Neural cell (in vitro differentiated cells): Measurements from ENCODE around the gene PRKG1. TPM values are rescaled to one million over a fixed set of nuclear protein-coding genes. Genes with fewer than 3 reads are reported as not detected.

Experiments
- H2AFZ ChIP-seq: fragments of 200-600, 300-800 bp; sonication (generic), shearing (Covaris generic); 2 replicates; pipeline ENCODE4 v1.6.0; 2014; ENCODE audit warnings: low read depth, mild to moderate bottlenecking, antibody characterized with exemption, low read length, moderate library complexity
- H3F3A ChIP-seq: fragments of 200-600 bp; shearing (Covaris generic); 2 replicates; pipeline ENCODE4 v1.6.1; 2016; ENCODE audit warnings: mild to moderate bottlenecking, moderate library complexity, mixed read lengths, antibody characterized with exemption, low read length; ENCODE audit not compliant: insufficient read depth, poor library complexity, severe bottlenecking
- H3K27ac ChIP-seq: fragments of 200-600, 300-800 bp; sonication (generic), shearing (Covaris generic); 2 replicates; pipeline ENCODE4 v1.5.1; 2014; ENCODE audit warnings: mild to moderate bottlenecking, low read length, moderate library complexity
- H3K27me3 ChIP-seq: fragments of 300-800, 200-600 bp; sonication (generic), shearing (Covaris generic); 2 replicates; pipeline ENCODE4 v1.6.0; 2014; ENCODE audit warnings: mild to moderate bottlenecking, low read depth, low read length, moderate library complexity; ENCODE audit not compliant: insufficient read depth
- H3K36me3 ChIP-seq: fragments of 300-800, 200-600 bp; sonication (generic), shearing (Covaris generic); 2 replicates; pipeline ENCODE4 v1.5.1; 2014; ENCODE audit warnings: mild to moderate bottlenecking, antibody characterized with exemption, low read length, moderate library complexity; ENCODE audit not compliant: insufficient read depth
- H3K4me2 ChIP-seq: fragments of 300-800, 200-600 bp; sonication (generic), shearing (Covaris generic); 2 replicates; pipeline ENCODE4 v1.6.0; 2014; ENCODE audit warnings: mild to moderate bottlenecking, low read length
- H3K4me3 ChIP-seq: fragments of 300-800, 200-600 bp; sonication (generic), shearing (Covaris generic); 2 replicates; pipeline ENCODE4 v1.5.1; 2014; ENCODE audit warnings: mild to moderate bottlenecking, low read length, moderate library complexity
- H3K79me2 ChIP-seq: fragments of 200-600 bp; shearing (Covaris generic); replicated peaks from 2 replicates; pipeline ENCODE4 v1.6.0; 2014; ENCODE audit warnings: mild to moderate bottlenecking, low read length, moderate library complexity; ENCODE audit not compliant: insufficient read depth
- H3K9ac ChIP-seq: fragments of 300-800, 200-600 bp; sonication (generic), shearing (Covaris generic); 2 replicates; pipeline ENCODE4 v1.6.1; 2016; ENCODE audit warnings: mild to moderate bottlenecking, low read length, mixed read lengths
- H3K9me2 ChIP-seq: fragments of 200-600 bp; shearing (Covaris generic); 2 replicates; pipeline ENCODE4 v1.6.1; 2016; ENCODE audit warnings: mild to moderate bottlenecking, low read length, mixed read lengths; ENCODE audit not compliant: insufficient read depth
- H3K9me3 ChIP-seq: fragments of 200-600, 300-800 bp; sonication (generic), shearing (Covaris generic); 2 replicates; pipeline ENCODE4 v1.6.1; 2016; ENCODE audit warnings: mild to moderate bottlenecking, mixed run types, low read length, moderate library complexity, mixed read lengths
- H4K20me1 ChIP-seq: fragments of 200-600 bp; shearing (Covaris generic); 2 replicates; pipeline ENCODE4 v1.6.1; 2016; ENCODE audit warnings: mild to moderate bottlenecking, mixed run types; ENCODE audit not compliant: insufficient read depth
- EP300 ChIP-seq: fragments of 450-650 bp; conservative IDR thresholded peaks from 2 replicates; pipeline ENCODE4 v1.6.1; 2014; ENCODE audit warnings: antibody characterized with exemption, mild to moderate bottlenecking, moderate library complexity; ENCODE audit not compliant: poor library complexity, severe bottlenecking
- EZH2 ChIP-seq: fragments of 200-600, 300-800 bp; shearing (Covaris generic), sonication (generic); IDR thresholded peaks from 2 replicates; pipeline ENCODE4 v1.6.1; 2014; ENCODE audit warnings: antibody characterized with exemption, low read length, borderline replicate concordance, mild to moderate bottlenecking; ENCODE audit not compliant: insufficient read depth, poor library complexity, severe bottlenecking
- MXI1 ChIP-seq: fragments of 450-650 bp; conservative IDR thresholded peaks from 2 replicates; pipeline ENCODE4 v1.6.1; 2014; ENCODE audit warnings: antibody characterized with exemption, mild to moderate bottlenecking; ENCODE audit not compliant: poor library complexity, severe bottlenecking
- POLR2AphosphoS5 ChIP-seq: IDR thresholded peaks from 2 replicates; pipeline ENCODE4 v1.6.1; 2012
- RAD21 ChIP-seq: fragments of 450-650 bp; conservative IDR thresholded peaks from 2 replicates; pipeline ENCODE4 v1.6.1; 2014; ENCODE audit warnings: antibody characterized with exemption, mild to moderate bottlenecking, moderate library complexity
- SMC3 ChIP-seq: fragments of 450-650 bp; conservative IDR thresholded peaks from 2 replicates; pipeline ENCODE4 v1.6.1; 2014; ENCODE audit warnings: antibody characterized with exemption, mild to moderate bottlenecking, moderate library complexity; ENCODE audit not compliant: poor library complexity
- TAF1 ChIP-seq: IDR thresholded peaks from 2 replicates; pipeline ENCODE4 v1.6.1; 2012; ENCODE audit warnings: low read depth
- polyA plus RNA-seq: library from polyadenylated mRNA; depleted of rRNA; stranded (reverse); fragments of >200 nt; gene quantifications from 2 replicates; pipeline ENCODE4 v1.2.3, GENCODE V29; 2014
- TF ChIP-seq, protein P1 (sequence below): IDR thresholded peaks from 2 replicates; pipeline ENCODE4 v1.6.1; 2012; ENCODE audit warnings: borderline replicate concordance
- TF ChIP-seq, protein P2 (sequence below): fragments of 450-650 bp; IDR thresholded peaks from 2 replicates; pipeline ENCODE4 v1.5.1; 2014; ENCODE audit warnings: antibody characterized with exemption, mild to moderate bottlenecking, moderate library complexity; ENCODE audit not compliant: poor library complexity, severe bottlenecking

Gene PRKG1
- polyA plus RNA-seq, 1 donor from 2014 or later: 2.2 TPM

DNA sequence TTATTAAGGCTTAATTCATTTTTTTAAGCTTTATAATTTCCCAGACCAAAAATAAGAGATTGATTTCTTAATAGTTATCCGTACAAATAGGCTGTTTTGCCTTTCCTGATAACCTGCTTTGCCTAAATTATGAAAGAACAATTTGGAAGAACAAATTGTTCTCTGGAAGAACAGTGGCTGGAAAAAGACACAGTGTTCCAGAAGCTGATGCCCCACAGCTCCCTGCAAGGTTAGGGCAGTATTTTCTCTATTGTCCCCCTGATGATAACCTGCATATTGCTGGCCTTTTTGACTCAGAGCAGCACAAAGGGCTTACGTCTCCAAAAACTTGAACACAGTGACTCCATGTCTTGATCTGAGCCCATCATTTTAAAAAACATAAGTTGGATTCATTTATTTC lies 473.7 kb downstream of the PRKG1 start:
- Histone ChIP-seq H2AFZ (no peak overlapping the region), H3K9ac (no peak overlapping the region), H3K4me3 (no peak overlapping the region), H3K27me3 (no peaks in the 10 kb centered on the region), H3K36me3 (no peaks in the 10 kb centered on the region), H3K9me2 (no peaks in the 10 kb centered on the region), H3K9me3 (no peaks in the 10 kb centered on the region), H3F3A (no peaks in the 10 kb centered on the region), H4K20me1 (no peaks in the 10 kb centered on the region), H3K27ac (no peak overlapping the region), H3K4me2 (no peak overlapping the region), H3K79me2 (no peaks in the 10 kb centered on the region)
- TF ChIP-seq EP300: no peak
- no peak for TF ChIP-seq RAD21
- TF ChIP-seq MXI1: no peak
- no peak for TF ChIP-seq POLR2AphosphoS5
- TF ChIP-seq, protein P1, sequence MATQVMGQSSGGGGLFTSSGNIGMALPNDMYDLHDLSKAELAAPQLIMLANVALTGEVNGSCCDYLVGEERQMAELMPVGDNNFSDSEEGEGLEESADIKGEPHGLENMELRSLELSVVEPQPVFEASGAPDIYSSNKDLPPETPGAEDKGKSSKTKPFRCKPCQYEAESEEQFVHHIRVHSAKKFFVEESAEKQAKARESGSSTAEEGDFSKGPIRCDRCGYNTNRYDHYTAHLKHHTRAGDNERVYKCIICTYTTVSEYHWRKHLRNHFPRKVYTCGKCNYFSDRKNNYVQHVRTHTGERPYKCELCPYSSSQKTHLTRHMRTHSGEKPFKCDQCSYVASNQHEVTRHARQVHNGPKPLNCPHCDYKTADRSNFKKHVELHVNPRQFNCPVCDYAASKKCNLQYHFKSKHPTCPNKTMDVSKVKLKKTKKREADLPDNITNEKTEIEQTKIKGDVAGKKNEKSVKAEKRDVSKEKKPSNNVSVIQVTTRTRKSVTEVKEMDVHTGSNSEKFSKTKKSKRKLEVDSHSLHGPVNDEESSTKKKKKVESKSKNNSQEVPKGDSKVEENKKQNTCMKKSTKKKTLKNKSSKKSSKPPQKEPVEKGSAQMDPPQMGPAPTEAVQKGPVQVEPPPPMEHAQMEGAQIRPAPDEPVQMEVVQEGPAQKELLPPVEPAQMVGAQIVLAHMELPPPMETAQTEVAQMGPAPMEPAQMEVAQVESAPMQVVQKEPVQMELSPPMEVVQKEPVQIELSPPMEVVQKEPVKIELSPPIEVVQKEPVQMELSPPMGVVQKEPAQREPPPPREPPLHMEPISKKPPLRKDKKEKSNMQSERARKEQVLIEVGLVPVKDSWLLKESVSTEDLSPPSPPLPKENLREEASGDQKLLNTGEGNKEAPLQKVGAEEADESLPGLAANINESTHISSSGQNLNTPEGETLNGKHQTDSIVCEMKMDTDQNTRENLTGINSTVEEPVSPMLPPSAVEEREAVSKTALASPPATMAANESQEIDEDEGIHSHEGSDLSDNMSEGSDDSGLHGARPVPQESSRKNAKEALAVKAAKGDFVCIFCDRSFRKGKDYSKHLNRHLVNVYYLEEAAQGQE: no peak
- no peak for TF ChIP-seq EZH2
- no peak for TF ChIP-seq TAF1
- no peak for TF ChIP-seq SMC3
- TF ChIP-seq, protein P2, sequence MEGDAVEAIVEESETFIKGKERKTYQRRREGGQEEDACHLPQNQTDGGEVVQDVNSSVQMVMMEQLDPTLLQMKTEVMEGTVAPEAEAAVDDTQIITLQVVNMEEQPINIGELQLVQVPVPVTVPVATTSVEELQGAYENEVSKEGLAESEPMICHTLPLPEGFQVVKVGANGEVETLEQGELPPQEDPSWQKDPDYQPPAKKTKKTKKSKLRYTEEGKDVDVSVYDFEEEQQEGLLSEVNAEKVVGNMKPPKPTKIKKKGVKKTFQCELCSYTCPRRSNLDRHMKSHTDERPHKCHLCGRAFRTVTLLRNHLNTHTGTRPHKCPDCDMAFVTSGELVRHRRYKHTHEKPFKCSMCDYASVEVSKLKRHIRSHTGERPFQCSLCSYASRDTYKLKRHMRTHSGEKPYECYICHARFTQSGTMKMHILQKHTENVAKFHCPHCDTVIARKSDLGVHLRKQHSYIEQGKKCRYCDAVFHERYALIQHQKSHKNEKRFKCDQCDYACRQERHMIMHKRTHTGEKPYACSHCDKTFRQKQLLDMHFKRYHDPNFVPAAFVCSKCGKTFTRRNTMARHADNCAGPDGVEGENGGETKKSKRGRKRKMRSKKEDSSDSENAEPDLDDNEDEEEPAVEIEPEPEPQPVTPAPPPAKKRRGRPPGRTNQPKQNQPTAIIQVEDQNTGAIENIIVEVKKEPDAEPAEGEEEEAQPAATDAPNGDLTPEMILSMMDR: no peak

DNA sequence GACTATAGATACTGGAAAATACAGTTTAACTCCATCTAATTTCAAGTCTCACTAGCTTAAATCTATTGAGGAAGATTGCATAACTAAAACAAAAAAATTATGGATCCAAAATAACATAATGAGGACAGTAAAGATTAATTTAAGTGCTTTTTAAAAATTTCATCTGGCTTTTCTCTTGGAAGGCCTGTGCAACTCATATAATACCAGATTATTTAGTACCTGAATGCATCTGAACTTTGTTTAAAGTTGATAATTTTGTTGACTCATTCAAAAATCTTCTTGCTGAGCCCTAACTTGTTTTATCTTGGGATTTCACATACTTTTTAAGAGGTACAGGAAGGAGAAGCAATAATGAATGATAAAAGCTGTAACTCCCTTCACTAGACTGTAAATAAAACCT lies 478.6 kb downstream of the PRKG1 start:
- H3F3A ChIP-seq: no peaks in the 10 kb centered on the region
- no peaks in the 10 kb centered on the region for H4K20me1 ChIP-seq
- no peaks in the 10 kb centered on the region for H3K36me3 ChIP-seq
- H3K4me2 ChIP-seq: no peak overlapping the region
- no peaks in the 10 kb centered on the region for H3K27me3 ChIP-seq
- H2AFZ ChIP-seq: no peak overlapping the region
- no peak overlapping the region for H3K27ac ChIP-seq
- H3K9me2 ChIP-seq: no peaks in the 10 kb centered on the region
- no peak for TF ChIP-seq SMC3
- TF ChIP-seq, protein P1: no peak
- TF ChIP-seq EZH2: no peak
- TF ChIP-seq EP300: no peak
- TF ChIP-seq TAF1: no peak
- no peak for TF ChIP-seq POLR2AphosphoS5
- no peak for TF ChIP-seq MXI1
- TF ChIP-seq, protein P2: no peak
- no peak for TF ChIP-seq RAD21
- H3K4me3 ChIP-seq: no peak overlapping the region
- no peaks in the 10 kb centered on the region for H3K9me3 ChIP-seq
- no peaks in the 10 kb centered on the region for H3K79me2 ChIP-seq
- no peak overlapping the region for H3K9ac ChIP-seq
